ENCODE results near the gene KLRF1.

DNA sequence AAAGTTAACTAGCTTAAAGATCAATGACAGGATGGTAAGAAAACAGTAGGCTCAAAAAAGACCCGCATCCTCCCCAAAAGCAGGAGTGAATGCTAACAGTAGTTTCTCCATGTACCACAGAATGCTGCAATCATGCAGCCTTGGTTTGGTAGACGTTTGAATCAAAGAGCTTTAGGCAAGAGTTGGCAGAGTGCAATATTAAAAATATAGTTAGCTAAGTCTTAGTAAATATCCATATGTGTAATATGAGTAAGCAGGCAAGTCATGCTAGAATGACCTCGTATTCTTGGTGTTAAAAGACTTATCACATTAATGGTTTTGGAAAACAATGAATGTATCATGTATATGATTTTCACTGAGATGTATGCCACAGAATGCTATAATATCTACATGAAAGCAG is 18.8 kb upstream of the KLRF1 start:
- TF ChIP-seq, protein P1, sequence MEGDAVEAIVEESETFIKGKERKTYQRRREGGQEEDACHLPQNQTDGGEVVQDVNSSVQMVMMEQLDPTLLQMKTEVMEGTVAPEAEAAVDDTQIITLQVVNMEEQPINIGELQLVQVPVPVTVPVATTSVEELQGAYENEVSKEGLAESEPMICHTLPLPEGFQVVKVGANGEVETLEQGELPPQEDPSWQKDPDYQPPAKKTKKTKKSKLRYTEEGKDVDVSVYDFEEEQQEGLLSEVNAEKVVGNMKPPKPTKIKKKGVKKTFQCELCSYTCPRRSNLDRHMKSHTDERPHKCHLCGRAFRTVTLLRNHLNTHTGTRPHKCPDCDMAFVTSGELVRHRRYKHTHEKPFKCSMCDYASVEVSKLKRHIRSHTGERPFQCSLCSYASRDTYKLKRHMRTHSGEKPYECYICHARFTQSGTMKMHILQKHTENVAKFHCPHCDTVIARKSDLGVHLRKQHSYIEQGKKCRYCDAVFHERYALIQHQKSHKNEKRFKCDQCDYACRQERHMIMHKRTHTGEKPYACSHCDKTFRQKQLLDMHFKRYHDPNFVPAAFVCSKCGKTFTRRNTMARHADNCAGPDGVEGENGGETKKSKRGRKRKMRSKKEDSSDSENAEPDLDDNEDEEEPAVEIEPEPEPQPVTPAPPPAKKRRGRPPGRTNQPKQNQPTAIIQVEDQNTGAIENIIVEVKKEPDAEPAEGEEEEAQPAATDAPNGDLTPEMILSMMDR (IDR thresholded peaks at IDR 0.05 in 4 of 5, conservative IDR thresholded peaks at IDR 0.05 in 1 of 5): no peak
- no peak for TF ChIP-seq POLR2A (IDR thresholded peaks at IDR 0.05)
